ENCODE data around the gene IGFBPL1. TPM values are rescaled to one million over a fixed set of nuclear protein-coding genes. Genes with fewer than 3 reads are reported as not detected.

IGFBPL1 gene
- total and polyA plus RNA-seq, 4 donors: 0.08 TPM; not detected in 3

DNA sequence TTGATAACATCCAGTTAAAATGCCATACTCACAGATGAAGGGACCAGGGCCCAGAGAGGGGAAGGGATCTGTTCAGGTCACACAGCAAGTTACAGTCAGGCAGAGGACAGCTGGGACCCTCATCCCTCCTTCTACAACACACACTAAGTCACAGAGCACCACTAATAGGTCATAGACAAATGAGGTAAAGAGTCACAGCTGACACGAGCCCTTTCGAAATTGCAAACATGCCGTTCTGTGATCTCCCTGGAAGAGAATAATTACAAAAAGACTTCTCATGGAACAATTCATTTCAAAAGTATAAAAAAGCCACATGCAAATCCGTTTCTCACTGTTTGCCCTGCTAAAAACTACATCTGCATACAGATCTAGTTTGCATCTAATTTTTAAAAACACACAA lies 15.5 kb downstream of the IGFBPL1 start:
- TF ChIP-seq FOXA2 (IDR thresholded peaks at IDR 0.05): no peak
- TF ChIP-seq, protein P1, sequence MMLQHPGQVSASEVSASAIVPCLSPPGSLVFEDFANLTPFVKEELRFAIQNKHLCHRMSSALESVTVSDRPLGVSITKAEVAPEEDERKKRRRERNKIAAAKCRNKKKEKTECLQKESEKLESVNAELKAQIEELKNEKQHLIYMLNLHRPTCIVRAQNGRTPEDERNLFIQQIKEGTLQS (IDR thresholded peaks at IDR 0.05): no peak

DNA sequence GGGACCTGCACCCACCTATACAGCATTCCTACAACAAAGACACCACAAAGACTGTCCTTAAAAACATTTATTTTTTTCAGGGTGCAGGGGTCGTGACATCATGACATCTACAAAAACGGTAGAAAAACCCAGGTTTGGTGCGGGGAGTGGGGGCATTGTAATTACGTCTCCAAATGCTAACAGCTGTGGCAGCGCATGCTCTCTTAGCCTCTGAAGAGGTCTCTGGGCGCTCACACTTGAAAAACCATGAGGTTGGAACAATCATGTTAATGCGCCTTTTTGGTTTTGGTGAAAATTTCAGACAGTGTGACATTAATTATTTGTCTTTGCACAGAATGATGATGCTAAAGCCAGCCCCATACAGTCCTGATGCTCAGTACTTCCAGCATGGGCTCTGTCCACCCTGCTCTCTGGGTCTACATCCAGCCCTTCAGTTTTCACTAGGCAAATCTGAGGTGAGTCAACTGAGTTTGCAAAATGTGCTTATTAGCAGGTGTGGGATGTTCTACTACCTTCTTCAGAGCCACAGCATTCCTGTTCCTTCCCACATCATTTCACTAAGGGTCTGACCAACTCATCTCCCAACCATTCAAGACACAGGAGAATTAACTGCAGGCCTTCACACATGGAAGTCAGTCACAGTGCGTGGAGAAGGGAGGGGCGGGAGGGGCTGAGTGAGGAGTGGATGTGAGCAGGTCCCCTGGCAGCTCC lies 17.6 kb downstream of the IGFBPL1 start:
- no peak for DNase-seq (ENCODE audit: low spot score)
- 88% methylated on average over 9 of the region's 9 CpGs for WGBS
- H3K9ac ChIP-seq (ENCODE audit: low read depth in 1 of 2, low read length in 2 of 2): no peak overlapping the region
- H3K4me3 ChIP-seq (ENCODE audit: low read depth in 1 of 3, low read length in 3 of 3): no peak overlapping the region
- H3K4me1 ChIP-seq (ENCODE audit: control insufficient read depth in 4 of 4, insufficient read depth in 4 of 4, low read length in 3 of 4): peaks cover 4 to 9% (median 6%) of the 10 kb centered on the region in 4 donors
- no peaks in the 10 kb centered on the region for H3K9me3 ChIP-seq (ENCODE audit: control insufficient read depth in 4 of 4, low read length in 3 of 4)
- TF ChIP-seq YY1 (IDR thresholded peaks at IDR 0.05): no peak
- no peak for TF ChIP-seq RAD21 (IDR thresholded peaks at IDR 0.05)
- no peak for TF ChIP-seq FOXA2 (IDR thresholded peaks at IDR 0.05)
- no peak for TF ChIP-seq HNF4G (IDR thresholded peaks at IDR 0.05)
- TF ChIP-seq FOXA1 (IDR thresholded peaks at IDR 0.05): no peak
- TF ChIP-seq, protein P2, sequence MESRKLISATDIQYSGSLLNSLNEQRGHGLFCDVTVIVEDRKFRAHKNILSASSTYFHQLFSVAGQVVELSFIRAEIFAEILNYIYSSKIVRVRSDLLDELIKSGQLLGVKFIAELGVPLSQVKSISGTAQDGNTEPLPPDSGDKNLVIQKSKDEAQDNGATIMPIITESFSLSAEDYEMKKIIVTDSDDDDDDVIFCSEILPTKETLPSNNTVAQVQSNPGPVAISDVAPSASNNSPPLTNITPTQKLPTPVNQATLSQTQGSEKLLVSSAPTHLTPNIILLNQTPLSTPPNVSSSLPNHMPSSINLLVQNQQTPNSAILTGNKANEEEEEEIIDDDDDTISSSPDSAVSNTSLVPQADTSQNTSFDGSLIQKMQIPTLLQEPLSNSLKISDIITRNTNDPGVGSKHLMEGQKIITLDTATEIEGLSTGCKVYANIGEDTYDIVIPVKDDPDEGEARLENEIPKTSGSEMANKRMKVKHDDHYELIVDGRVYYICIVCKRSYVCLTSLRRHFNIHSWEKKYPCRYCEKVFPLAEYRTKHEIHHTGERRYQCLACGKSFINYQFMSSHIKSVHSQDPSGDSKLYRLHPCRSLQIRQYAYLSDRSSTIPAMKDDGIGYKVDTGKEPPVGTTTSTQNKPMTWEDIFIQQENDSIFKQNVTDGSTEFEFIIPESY (IDR thresholded peaks at IDR 0.05): no peak
- no peak for TF ChIP-seq SP1 (IDR thresholded peaks at IDR 0.05)
- no peak for TF ChIP-seq RXRA (IDR thresholded peaks at IDR 0.05)
- TF ChIP-seq, protein P3, sequence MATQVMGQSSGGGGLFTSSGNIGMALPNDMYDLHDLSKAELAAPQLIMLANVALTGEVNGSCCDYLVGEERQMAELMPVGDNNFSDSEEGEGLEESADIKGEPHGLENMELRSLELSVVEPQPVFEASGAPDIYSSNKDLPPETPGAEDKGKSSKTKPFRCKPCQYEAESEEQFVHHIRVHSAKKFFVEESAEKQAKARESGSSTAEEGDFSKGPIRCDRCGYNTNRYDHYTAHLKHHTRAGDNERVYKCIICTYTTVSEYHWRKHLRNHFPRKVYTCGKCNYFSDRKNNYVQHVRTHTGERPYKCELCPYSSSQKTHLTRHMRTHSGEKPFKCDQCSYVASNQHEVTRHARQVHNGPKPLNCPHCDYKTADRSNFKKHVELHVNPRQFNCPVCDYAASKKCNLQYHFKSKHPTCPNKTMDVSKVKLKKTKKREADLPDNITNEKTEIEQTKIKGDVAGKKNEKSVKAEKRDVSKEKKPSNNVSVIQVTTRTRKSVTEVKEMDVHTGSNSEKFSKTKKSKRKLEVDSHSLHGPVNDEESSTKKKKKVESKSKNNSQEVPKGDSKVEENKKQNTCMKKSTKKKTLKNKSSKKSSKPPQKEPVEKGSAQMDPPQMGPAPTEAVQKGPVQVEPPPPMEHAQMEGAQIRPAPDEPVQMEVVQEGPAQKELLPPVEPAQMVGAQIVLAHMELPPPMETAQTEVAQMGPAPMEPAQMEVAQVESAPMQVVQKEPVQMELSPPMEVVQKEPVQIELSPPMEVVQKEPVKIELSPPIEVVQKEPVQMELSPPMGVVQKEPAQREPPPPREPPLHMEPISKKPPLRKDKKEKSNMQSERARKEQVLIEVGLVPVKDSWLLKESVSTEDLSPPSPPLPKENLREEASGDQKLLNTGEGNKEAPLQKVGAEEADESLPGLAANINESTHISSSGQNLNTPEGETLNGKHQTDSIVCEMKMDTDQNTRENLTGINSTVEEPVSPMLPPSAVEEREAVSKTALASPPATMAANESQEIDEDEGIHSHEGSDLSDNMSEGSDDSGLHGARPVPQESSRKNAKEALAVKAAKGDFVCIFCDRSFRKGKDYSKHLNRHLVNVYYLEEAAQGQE (IDR thresholded peaks at IDR 0.05): no peak
- no peak for TF ChIP-seq JUND (IDR thresholded peaks at IDR 0.05)
- TF ChIP-seq, protein P4, sequence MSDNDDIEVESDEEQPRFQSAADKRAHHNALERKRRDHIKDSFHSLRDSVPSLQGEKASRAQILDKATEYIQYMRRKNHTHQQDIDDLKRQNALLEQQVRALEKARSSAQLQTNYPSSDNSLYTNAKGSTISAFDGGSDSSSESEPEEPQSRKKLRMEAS (IDR thresholded peaks at IDR 0.05): no peak
- no peak for TF ChIP-seq TAF1 (conservative IDR thresholded peaks at IDR 0.05)
- no peak for TF ChIP-seq NR2F2 (IDR thresholded peaks at IDR 0.05)
- no peak for TF ChIP-seq HNF4A (conservative IDR thresholded peaks at IDR 0.05)
- TF ChIP-seq EGR1 (IDR thresholded peaks at IDR 0.05; ENCODE audit: low read depth in 2 of 2): no peak
- TF ChIP-seq, protein P1 (IDR thresholded peaks at IDR 0.05): no peak
- no peak for TF ChIP-seq GABPA (IDR thresholded peaks at IDR 0.05 in 1 of 2, conservative IDR thresholded peaks at IDR 0.05 in 1 of 2)
- TF ChIP-seq, protein P5, sequence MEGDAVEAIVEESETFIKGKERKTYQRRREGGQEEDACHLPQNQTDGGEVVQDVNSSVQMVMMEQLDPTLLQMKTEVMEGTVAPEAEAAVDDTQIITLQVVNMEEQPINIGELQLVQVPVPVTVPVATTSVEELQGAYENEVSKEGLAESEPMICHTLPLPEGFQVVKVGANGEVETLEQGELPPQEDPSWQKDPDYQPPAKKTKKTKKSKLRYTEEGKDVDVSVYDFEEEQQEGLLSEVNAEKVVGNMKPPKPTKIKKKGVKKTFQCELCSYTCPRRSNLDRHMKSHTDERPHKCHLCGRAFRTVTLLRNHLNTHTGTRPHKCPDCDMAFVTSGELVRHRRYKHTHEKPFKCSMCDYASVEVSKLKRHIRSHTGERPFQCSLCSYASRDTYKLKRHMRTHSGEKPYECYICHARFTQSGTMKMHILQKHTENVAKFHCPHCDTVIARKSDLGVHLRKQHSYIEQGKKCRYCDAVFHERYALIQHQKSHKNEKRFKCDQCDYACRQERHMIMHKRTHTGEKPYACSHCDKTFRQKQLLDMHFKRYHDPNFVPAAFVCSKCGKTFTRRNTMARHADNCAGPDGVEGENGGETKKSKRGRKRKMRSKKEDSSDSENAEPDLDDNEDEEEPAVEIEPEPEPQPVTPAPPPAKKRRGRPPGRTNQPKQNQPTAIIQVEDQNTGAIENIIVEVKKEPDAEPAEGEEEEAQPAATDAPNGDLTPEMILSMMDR (IDR thresholded peaks at IDR 0.05; ENCODE audit: low read depth, low read length, missing input control): no peak
- no peaks in the 10 kb centered on the region for H3K27me3 ChIP-seq (ENCODE audit: control insufficient read depth in 4 of 4, insufficient read depth in 4 of 4, low read length in 3 of 4)
- no peak overlapping the region for H3K27ac ChIP-seq (ENCODE audit: low read depth in 1 of 2, low read length in 2 of 2)
- no peaks in the 10 kb centered on the region for H3K36me3 ChIP-seq (ENCODE audit: control insufficient read depth in 4 of 4, insufficient read depth in 3 of 4, low read depth in 1 of 4, low read length in 3 of 4)

More for the DNA sequence above, 15.5 kb downstream of the IGFBPL1 start:
- Histone ChIP-seq H3K9me3 (ENCODE audit: control insufficient read depth in 4 of 4, low read length in 3 of 4) (no peaks in the 10 kb centered on the region), H3K4me3 (ENCODE audit: low read depth in 1 of 3, low read length in 3 of 3) (no peak overlapping the region), H3K36me3 (ENCODE audit: control insufficient read depth in 4 of 4, insufficient read depth in 3 of 4, low read depth in 1 of 4, low read length in 3 of 4) (no peaks in the 10 kb centered on the region), H3K27me3 (ENCODE audit: control insufficient read depth in 4 of 4, insufficient read depth in 4 of 4, low read length in 3 of 4) (no peaks in the 10 kb centered on the region), H3K9ac (ENCODE audit: low read depth in 1 of 2, low read length in 2 of 2) (no peak overlapping the region), H3K4me1 (ENCODE audit: control insufficient read depth in 4 of 4, insufficient read depth in 4 of 4, low read length in 3 of 4) (no peaks in the 10 kb centered on the region), H3K27ac (ENCODE audit: low read depth in 1 of 2, low read length in 2 of 2) (no peak overlapping the region)
- DNase-seq (ENCODE audit: low spot score): no peak
- WGBS: 57% methylated on average over 4 of the region's 4 CpGs

Data from liver (tissue), 9 donors.